ENCODE data around the gene MAD2L2.

MAD2L2 gene

DNA sequence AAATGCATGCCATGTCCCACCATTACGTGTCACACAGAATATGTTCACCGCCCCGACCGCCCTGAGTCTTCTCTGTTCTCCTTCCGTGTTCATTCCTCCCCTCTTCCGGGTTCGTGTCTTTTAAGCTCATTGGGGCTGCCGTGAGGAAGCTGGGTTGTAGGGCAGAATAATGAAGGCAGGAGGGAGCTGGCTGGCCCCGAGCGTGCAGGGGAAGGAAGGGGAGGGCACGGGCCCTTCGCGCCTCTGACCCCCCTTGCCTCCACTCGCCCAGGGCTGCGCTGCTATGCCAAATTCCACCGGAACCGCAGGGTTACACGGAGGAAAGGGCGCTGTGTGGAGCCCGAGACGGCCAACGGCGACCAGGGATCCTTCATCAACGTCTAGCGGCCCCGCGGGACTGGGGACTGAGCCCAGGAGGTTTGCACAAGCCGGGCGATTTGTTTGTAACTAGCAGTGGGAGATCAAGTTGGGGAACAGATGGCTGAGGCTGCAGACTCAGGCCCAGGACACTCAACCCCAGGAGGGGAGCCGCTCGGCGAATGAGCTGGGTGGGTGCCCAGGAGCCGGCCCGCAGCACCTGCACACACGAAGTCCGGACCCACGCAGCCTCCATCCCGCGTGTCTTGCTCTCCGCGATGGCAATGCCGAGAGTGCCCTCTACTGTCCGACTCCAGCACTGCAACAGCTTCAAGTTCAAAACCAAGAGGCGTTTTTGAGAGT is 38.5 kb upstream of the MAD2L2 start:
- peak overlapping the region; percentile 83 for H3K23ac ChIP-seq (ENCODE audit: low read depth, low read length, poor library complexity)
- DNase-seq (ENCODE audit: low spot score): peak; percentile 48
- no peaks in the 10 kb centered on the region for H3K79me1 ChIP-seq (ENCODE audit: low read depth, low read length)
- peak overlapping the region; percentile 52 for H3K4me2 ChIP-seq (ENCODE audit: insufficient read depth, low read length, poor library complexity, severe bottlenecking)
- no CpG with 5 or more reads among the region's 44 CpGs for WGBS, 2 donors (ENCODE audit: extremely low coverage in 2 of 2, insufficient read length in 2 of 2, insufficient replicate concordance in 1 of 2)
- H4K8ac ChIP-seq (ENCODE audit: low read depth, low read length): no peak overlapping the region
- no peak overlapping the region for H3K4ac ChIP-seq (ENCODE audit: low read length)
- no peak overlapping the region for H2AFZ ChIP-seq (ENCODE audit: low read length)
- H2BK5ac ChIP-seq (ENCODE audit: low read length): peak overlapping the region; percentile 11
- H3K27ac ChIP-seq (replicated peaks; ENCODE audit: low read length): no peak overlapping the region
- H3K9ac ChIP-seq (ENCODE audit: low read depth, low read length, poor library complexity): no peak overlapping the region
- H4K91ac ChIP-seq (ENCODE audit: low read depth, low read length, poor library complexity): no peak overlapping the region
- H3K27me3 ChIP-seq (ENCODE audit: control insufficient read depth in 3 of 3, insufficient read depth in 3 of 3, low read depth in 1 of 3, low read length in 3 of 3): no peaks in the 10 kb centered on the region
- H2AK5ac ChIP-seq (ENCODE audit: low read depth, low read length): no peak overlapping the region
- no peak overlapping the region for H3K14ac ChIP-seq (ENCODE audit: low read length)
- H2BK12ac ChIP-seq (ENCODE audit: low read length): no peak overlapping the region
- no peaks in the 10 kb centered on the region for H3K4me1 ChIP-seq (ENCODE audit: control insufficient read depth in 2 of 2, insufficient read depth in 1 of 2, low read depth in 1 of 2, low read length in 2 of 2)
- peaks cover 0 to 76% of the 10 kb centered on the region in 2 donors for H3K36me3 ChIP-seq (replicated peaks in 1 of 2; ENCODE audit: control insufficient read depth in 2 of 2, insufficient read depth in 2 of 2, low read length in 2 of 2)
- peak overlapping the region; percentile 53 for H3K18ac ChIP-seq (ENCODE audit: low read length)
- no peaks in the 10 kb centered on the region for H3K9me3 ChIP-seq (replicated peaks in 1 of 2; ENCODE audit: control insufficient read depth in 2 of 2, insufficient read depth in 1 of 2, low read depth in 1 of 2, low read length in 2 of 2)
- no peak overlapping the region for H2BK15ac ChIP-seq (ENCODE audit: low read length)
- no peak overlapping the region for H3K4me3 ChIP-seq (ENCODE audit: low read length in 2 of 2)
- no peak overlapping the region for H2BK120ac ChIP-seq (ENCODE audit: low read depth, low read length)

DNA sequence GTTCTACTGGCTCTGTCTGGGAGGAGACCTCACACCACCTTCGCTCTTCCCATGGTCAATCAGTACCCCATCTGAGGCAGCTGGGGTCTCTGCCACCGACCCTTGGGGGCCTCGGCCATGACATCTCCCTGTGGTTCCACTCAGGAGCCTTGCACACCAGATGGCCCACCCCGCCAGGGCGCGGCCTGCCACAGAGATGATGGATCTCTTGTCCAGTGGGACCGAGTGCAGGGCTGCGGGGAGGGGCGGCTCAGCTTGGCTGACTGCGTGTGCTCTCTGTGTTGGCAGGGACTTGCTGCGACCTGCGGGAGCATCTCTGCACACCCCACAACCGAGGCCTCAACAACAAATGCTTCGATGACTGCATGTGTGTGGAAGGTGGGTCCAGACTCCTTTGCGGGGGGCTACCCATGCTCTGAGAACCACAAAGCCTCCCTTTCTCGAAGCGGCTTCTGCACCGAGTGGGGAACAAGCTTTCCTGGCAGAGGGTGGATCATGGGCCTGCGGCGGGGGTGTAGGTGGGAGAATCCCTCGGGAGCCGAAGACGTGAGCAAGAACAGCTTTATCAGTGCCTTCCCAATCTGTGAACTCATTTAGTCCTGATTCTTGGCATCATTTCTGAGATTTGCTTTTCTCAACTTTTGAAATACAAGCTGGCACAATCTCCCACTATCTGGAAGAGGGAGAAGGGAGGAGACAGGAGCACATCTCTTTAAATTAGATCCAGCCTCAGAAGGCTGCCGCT is 34.1 kb upstream of the MAD2L2 start:
- DNase-seq (ENCODE audit: low spot score): no peak
- no peak overlapping the region for H3K4ac ChIP-seq (ENCODE audit: low read length)
- no peak overlapping the region for H2AFZ ChIP-seq (ENCODE audit: low read length)
- no peak overlapping the region for H3K23ac ChIP-seq (ENCODE audit: low read depth, low read length, poor library complexity)
- no peak overlapping the region for H2BK15ac ChIP-seq (ENCODE audit: low read length)
- H2AK5ac ChIP-seq (ENCODE audit: low read depth, low read length): no peak overlapping the region
- H2BK12ac ChIP-seq (ENCODE audit: low read length): no peak overlapping the region
- no peak overlapping the region for H4K8ac ChIP-seq (ENCODE audit: low read depth, low read length)
- peaks cover 1 to 78% of the 10 kb centered on the region in 2 donors for H3K36me3 ChIP-seq (replicated peaks in 1 of 2; ENCODE audit: control insufficient read depth in 2 of 2, insufficient read depth in 2 of 2, low read length in 2 of 2)
- no peak overlapping the region for H4K91ac ChIP-seq (ENCODE audit: low read depth, low read length, poor library complexity)
- H2BK120ac ChIP-seq (ENCODE audit: low read depth, low read length): no peak overlapping the region
- no peak overlapping the region for H2BK5ac ChIP-seq (ENCODE audit: low read length)
- H3K27me3 ChIP-seq (ENCODE audit: control insufficient read depth in 3 of 3, insufficient read depth in 3 of 3, low read depth in 1 of 3, low read length in 3 of 3): no peaks in the 10 kb centered on the region
- no peak overlapping the region for H3K18ac ChIP-seq (ENCODE audit: low read length)
- no peaks in the 10 kb centered on the region for H3K79me1 ChIP-seq (ENCODE audit: low read depth, low read length)
- H3K4me1 ChIP-seq (ENCODE audit: control insufficient read depth in 2 of 2, insufficient read depth in 1 of 2, low read depth in 1 of 2, low read length in 2 of 2): no peaks in the 10 kb centered on the region
- no peaks in the 10 kb centered on the region for H3K9me3 ChIP-seq (replicated peaks in 1 of 2; ENCODE audit: control insufficient read depth in 2 of 2, insufficient read depth in 1 of 2, low read depth in 1 of 2, low read length in 2 of 2)
- WGBS, 2 donors (ENCODE audit: extremely low coverage in 2 of 2, insufficient read length in 2 of 2, insufficient replicate concordance in 1 of 2): no CpG with 5 or more reads among the region's 24 CpGs
- peak overlapping the region; percentile 21 for H3K9ac ChIP-seq (ENCODE audit: low read depth, low read length, poor library complexity)
- no peak overlapping the region for H3K4me3 ChIP-seq (ENCODE audit: low read length in 2 of 2)
- peak overlapping the region; percentile 33 for H3K14ac ChIP-seq (ENCODE audit: low read length)
- H3K27ac ChIP-seq (replicated peaks; ENCODE audit: low read length): no peak overlapping the region
- no peak overlapping the region for H3K4me2 ChIP-seq (ENCODE audit: insufficient read depth, low read length, poor library complexity, severe bottlenecking)

DNA sequence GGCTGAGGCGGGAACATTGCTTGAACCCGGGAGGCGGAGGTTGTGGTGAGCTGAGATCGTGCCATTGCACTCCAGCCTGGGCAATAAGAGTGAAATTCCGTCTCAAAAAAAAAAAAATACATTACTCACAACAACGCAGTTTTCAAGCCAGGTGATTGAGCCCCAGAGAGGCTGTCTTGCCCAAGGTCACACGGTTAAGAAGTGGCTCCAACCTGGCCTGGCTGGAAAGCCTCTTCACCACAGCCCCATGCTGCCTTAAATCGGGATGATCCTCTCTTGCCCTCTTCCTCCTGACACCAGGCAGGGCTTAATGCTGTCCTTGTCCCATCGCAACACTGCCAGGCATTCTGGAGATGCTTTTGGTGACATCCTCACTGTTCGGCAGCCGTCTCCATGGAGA is 32.1 kb upstream of the MAD2L2 start:
- no CpG with 5 or more reads among the region's 11 CpGs for WGBS, 2 donors (ENCODE audit: extremely low coverage in 2 of 2, insufficient read length in 2 of 2, insufficient replicate concordance in 1 of 2)
- no peak overlapping the region for H3K4me3 ChIP-seq (ENCODE audit: low read length in 2 of 2)
- H2BK5ac ChIP-seq (ENCODE audit: low read length): no peak overlapping the region
- no peak overlapping the region for H2AK5ac ChIP-seq (ENCODE audit: low read depth, low read length)
- no peaks in the 10 kb centered on the region for H3K4me1 ChIP-seq (ENCODE audit: control insufficient read depth in 2 of 2, insufficient read depth in 1 of 2, low read depth in 1 of 2, low read length in 2 of 2)
- peaks cover 6 to 85% of the 10 kb centered on the region in 2 donors for H3K36me3 ChIP-seq (replicated peaks in 1 of 2; ENCODE audit: control insufficient read depth in 2 of 2, insufficient read depth in 2 of 2, low read length in 2 of 2)
- no peak overlapping the region for H3K14ac ChIP-seq (ENCODE audit: low read length)
- no peak overlapping the region for H3K4me2 ChIP-seq (ENCODE audit: insufficient read depth, low read length, poor library complexity, severe bottlenecking)
- no peak overlapping the region for H3K4ac ChIP-seq (ENCODE audit: low read length)
- H3K9me3 ChIP-seq (replicated peaks in 1 of 2; ENCODE audit: control insufficient read depth in 2 of 2, insufficient read depth in 1 of 2, low read depth in 1 of 2, low read length in 2 of 2): no peaks in the 10 kb centered on the region
- H3K18ac ChIP-seq (ENCODE audit: low read length): no peak overlapping the region
- H4K91ac ChIP-seq (ENCODE audit: low read depth, low read length, poor library complexity): no peak overlapping the region
- H2BK12ac ChIP-seq (ENCODE audit: low read length): no peak overlapping the region
- H2BK120ac ChIP-seq (ENCODE audit: low read depth, low read length): no peak overlapping the region
- DNase-seq (ENCODE audit: low spot score): no peak
- no peak overlapping the region for H2AFZ ChIP-seq (ENCODE audit: low read length)
- H2BK15ac ChIP-seq (ENCODE audit: low read length): no peak overlapping the region
- H3K27ac ChIP-seq (replicated peaks; ENCODE audit: low read length): no peak overlapping the region
- no peak overlapping the region for H4K8ac ChIP-seq (ENCODE audit: low read depth, low read length)
- H3K23ac ChIP-seq (ENCODE audit: low read depth, low read length, poor library complexity): no peak overlapping the region
- no peaks in the 10 kb centered on the region for H3K79me1 ChIP-seq (ENCODE audit: low read depth, low read length)
- H3K27me3 ChIP-seq (ENCODE audit: control insufficient read depth in 3 of 3, insufficient read depth in 3 of 3, low read depth in 1 of 3, low read length in 3 of 3): no peaks in the 10 kb centered on the region
- no peak overlapping the region for H3K9ac ChIP-seq (ENCODE audit: low read depth, low read length, poor library complexity)

DNA sequence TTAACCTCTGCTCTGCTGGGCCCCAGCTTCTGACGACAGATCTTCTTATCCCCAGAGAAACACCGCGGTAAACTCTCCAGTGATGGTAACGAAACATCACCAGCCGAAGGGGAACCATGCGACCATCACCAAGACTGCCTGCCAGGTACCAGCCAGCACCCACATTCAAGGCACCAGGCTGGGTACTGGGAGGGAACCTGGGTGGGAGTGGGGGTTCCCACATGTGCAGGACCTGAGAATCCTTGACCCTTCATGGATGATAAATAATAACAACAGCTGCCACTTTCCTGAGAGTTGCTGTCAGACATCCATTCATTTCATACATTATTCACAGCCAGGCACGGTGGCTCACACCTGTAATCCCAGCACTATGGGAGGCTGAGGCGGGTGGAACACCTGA is 31.3 kb upstream of the MAD2L2 start:
- WGBS, 2 donors (ENCODE audit: extremely low coverage in 2 of 2, insufficient read length in 2 of 2, insufficient replicate concordance in 1 of 2): no CpG with 5 or more reads among the region's 8 CpGs
- no peak for DNase-seq (ENCODE audit: low spot score)
- H3K27ac ChIP-seq (replicated peaks; ENCODE audit: low read length): no peak overlapping the region

More for the DNA sequence above, 31.3 kb upstream of the MAD2L2 start:
- Histone ChIP-seq H2AK5ac (ENCODE audit: low read depth, low read length) (no peak overlapping the region), H3K4me1 (ENCODE audit: control insufficient read depth in 2 of 2, insufficient read depth in 1 of 2, low read depth in 1 of 2, low read length in 2 of 2) (peaks cover 0 to 7% of the 10 kb centered on the region in 2 donors), H2BK120ac (ENCODE audit: low read depth, low read length) (no peak overlapping the region), H4K91ac (ENCODE audit: low read depth, low read length, poor library complexity) (no peak overlapping the region), H2BK15ac (ENCODE audit: low read length) (no peak overlapping the region), H3K4ac (ENCODE audit: low read length) (no peak overlapping the region), H3K27me3 (ENCODE audit: control insufficient read depth in 3 of 3, insufficient read depth in 3 of 3, low read depth in 1 of 3, low read length in 3 of 3) (no peaks in the 10 kb centered on the region), H2BK12ac (ENCODE audit: low read length) (no peak overlapping the region), H2AFZ (ENCODE audit: low read length) (no peak overlapping the region), H3K79me1 (ENCODE audit: low read depth, low read length) (no peaks in the 10 kb centered on the region), H3K9ac (ENCODE audit: low read depth, low read length, poor library complexity) (no peak overlapping the region), H4K8ac (ENCODE audit: low read depth, low read length) (no peak overlapping the region), H3K36me3 (replicated peaks in 1 of 2; ENCODE audit: control insufficient read depth in 2 of 2, insufficient read depth in 2 of 2, low read length in 2 of 2) (peaks cover 6 to 93% of the 10 kb centered on the region in 2 donors), H2BK5ac (ENCODE audit: low read length) (no peak overlapping the region), H3K23ac (ENCODE audit: low read depth, low read length, poor library complexity) (no peak overlapping the region), H3K4me3 (ENCODE audit: low read length in 2 of 2) (no peak overlapping the region), H3K14ac (ENCODE audit: low read length) (peak overlapping the region; percentile 65), H3K18ac (ENCODE audit: low read length) (no peak overlapping the region), H3K4me2 (ENCODE audit: insufficient read depth, low read length, poor library complexity, severe bottlenecking) (no peak overlapping the region), H3K9me3 (replicated peaks in 1 of 2; ENCODE audit: control insufficient read depth in 2 of 2, insufficient read depth in 1 of 2, low read depth in 1 of 2, low read length in 2 of 2) (no peaks in the 10 kb centered on the region)

Measured in neuronal stem cell (in vitro differentiated cells).